ENCODE data around the gene STK24. TPM values are rescaled to one million over a fixed set of nuclear protein-coding genes. Genes with fewer than 3 reads are reported as not detected.

The STK24 gene
- total RNA-seq, 1 donor from 2014 or later, result 168 TPM

DNA sequence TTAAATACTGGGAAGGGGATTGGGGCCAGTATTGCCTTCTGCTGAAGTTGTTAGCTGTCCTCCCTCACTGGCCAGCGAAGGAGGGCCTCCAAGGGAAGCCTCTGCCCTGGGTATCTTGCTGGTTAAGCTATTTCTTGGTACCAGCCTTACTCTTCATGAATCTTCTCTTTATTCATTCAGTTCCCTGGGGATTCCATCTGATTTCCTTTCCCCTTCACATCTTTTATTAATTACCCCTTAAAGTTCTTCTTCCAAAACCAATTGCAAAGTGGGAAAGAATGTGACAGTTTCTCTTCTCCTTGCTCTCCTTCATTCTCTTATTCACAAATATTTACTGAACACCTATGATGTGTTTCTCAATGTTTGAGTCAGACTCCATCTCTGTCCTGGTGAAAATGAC, 36.7 kb upstream of the STK24 start:
- no peak for DNase-seq (ENCODE audit: low read depth)
- Histone ChIP-seq H3K27me3 (ENCODE audit: control insufficient read depth, insufficient read depth, low read length) (peaks cover 2% of the 10 kb centered on the region), H3K36me3 (ENCODE audit: control insufficient read depth, insufficient read depth, low read length) (no peaks in the 10 kb centered on the region), H3K4me3 (ENCODE audit: low read depth, low read length) (no peak overlapping the region)
- no peak for FAIRE-seq
- TF ChIP-seq, protein P1, sequence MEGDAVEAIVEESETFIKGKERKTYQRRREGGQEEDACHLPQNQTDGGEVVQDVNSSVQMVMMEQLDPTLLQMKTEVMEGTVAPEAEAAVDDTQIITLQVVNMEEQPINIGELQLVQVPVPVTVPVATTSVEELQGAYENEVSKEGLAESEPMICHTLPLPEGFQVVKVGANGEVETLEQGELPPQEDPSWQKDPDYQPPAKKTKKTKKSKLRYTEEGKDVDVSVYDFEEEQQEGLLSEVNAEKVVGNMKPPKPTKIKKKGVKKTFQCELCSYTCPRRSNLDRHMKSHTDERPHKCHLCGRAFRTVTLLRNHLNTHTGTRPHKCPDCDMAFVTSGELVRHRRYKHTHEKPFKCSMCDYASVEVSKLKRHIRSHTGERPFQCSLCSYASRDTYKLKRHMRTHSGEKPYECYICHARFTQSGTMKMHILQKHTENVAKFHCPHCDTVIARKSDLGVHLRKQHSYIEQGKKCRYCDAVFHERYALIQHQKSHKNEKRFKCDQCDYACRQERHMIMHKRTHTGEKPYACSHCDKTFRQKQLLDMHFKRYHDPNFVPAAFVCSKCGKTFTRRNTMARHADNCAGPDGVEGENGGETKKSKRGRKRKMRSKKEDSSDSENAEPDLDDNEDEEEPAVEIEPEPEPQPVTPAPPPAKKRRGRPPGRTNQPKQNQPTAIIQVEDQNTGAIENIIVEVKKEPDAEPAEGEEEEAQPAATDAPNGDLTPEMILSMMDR (IDR thresholded peaks at IDR 0.05; ENCODE audit: insufficient read depth, low read length, severe bottlenecking), result no peak

- FAIRE-seq (no peak), DNase-seq (ENCODE audit: low read depth) (no peak)
- H3K36me3 ChIP-seq (ENCODE audit: control insufficient read depth, insufficient read depth, low read length), result no peaks in the 10 kb centered on the region
- TF ChIP-seq, protein P1 (IDR thresholded peaks at IDR 0.05; ENCODE audit: insufficient read depth, low read length, severe bottlenecking), result no peak
- no peak overlapping the region for H3K4me3 ChIP-seq (ENCODE audit: low read depth, low read length)
- peaks cover 2% of the 10 kb centered on the region for H3K27me3 ChIP-seq (ENCODE audit: control insufficient read depth, insufficient read depth, low read length)
These were observed 32.8 kb upstream of the STK24 start for GRCh38 chr13:98609756-98610155.

DNA sequence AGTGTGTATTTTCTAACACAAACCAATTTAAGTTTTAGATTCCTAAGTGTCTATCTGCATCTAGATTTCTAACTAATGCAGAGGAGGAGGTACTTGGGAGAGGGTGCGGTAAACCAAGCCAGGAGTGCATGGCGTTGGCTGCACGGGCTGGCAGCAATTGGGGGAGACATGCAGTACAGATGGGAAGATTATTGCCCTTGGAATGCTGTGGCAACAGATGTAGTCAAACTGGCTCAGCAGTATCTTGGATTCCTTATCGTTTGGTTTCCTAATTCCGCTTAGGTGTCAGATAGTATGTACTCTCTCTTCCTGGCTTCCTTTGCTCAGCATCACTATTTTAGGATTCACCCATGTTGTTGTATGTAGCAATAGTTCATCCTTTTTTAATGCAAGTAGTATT, 29.4 kb upstream of the STK24 start:
- Histone ChIP-seq H3K27me3 (ENCODE audit: control insufficient read depth, insufficient read depth, low read length) (peaks cover 2% of the 10 kb centered on the region), H3K4me3 (ENCODE audit: low read depth, low read length) (no peak overlapping the region), H3K36me3 (ENCODE audit: control insufficient read depth, insufficient read depth, low read length) (no peaks in the 10 kb centered on the region)
- TF ChIP-seq, protein P1 (IDR thresholded peaks at IDR 0.05; ENCODE audit: insufficient read depth, low read length, severe bottlenecking), result no peak
- FAIRE-seq, result no peak
- no peak for DNase-seq (ENCODE audit: low read depth)

DNA sequence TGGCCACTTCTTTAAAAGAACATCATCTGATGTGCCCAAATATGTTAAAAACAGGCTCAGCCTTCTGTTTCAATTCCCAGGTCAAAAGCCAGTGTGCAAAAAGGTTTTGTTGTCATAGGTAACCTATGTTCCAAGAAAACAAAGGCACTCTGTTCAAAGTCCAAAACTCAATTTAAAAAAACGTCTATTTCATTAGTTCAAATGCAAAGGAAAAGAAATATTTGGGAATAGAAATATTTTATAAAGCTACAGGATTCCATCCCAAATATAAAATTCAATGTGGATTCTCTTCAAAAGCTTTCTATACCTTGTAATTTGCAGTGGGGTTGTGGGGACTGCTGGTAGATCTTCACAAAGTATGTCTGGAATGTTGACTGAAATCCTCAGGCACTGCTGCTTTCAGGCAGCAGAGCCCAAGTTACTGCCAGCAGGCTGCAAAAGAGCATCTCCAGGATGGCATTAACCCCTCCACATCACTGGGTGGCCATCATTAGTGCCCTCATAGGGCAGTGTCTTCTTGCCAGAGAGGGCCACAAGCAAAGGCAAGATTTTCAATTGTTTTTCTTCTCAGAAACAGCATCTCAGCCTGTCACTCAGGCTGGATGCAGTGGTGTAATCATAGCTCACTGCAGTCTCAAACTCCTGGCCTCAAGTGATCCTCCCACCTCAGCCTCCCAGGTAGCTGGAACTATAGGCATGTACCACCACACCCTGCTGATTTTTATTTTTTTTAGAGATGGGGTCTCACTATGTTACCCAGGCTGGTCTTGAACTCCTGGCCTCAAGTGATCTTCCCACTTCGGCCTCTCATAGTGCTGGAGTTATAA, 22.8 kb upstream of the STK24 start:
- FAIRE-seq, result no peak

DNA sequence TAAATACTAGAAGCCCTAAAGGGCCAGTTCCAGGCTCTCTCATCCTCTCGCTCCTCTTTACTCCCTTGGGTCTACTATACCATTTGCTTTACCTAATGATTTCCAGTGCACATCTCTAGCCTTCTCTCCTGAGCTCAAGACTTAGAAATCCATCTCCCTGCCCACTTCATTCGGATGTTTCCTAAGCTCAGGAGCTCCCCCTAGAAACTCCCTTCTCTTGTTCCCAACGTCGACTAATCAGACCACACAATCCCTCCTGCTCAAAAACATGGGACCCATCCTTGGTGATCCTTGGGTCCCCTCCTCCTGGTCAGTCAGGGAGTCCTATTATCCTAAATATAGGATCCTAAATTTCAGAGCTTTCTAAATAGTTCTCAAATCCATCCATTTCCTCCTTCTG, 21.1 kb upstream of the STK24 start:
- DNase-seq (ENCODE audit: low read depth) (no peak), FAIRE-seq (no peak)
- TF ChIP-seq, protein P1 (IDR thresholded peaks at IDR 0.05; ENCODE audit: insufficient read depth, low read length, severe bottlenecking), result no peak
- Histone ChIP-seq H3K27me3 (ENCODE audit: control insufficient read depth, insufficient read depth, low read length) (no peaks in the 10 kb centered on the region), H3K36me3 (ENCODE audit: control insufficient read depth, insufficient read depth, low read length) (no peaks in the 10 kb centered on the region), H3K4me3 (ENCODE audit: low read depth, low read length) (no peak overlapping the region)

More for the DNA sequence above, 22.8 kb upstream of the STK24 start:
- no peaks in the 10 kb centered on the region for H3K36me3 ChIP-seq (ENCODE audit: control insufficient read depth, insufficient read depth, low read length)
- TF ChIP-seq, protein P1 (IDR thresholded peaks at IDR 0.05; ENCODE audit: insufficient read depth, low read length, severe bottlenecking), result no peak
- H3K4me3 ChIP-seq (ENCODE audit: low read depth, low read length), result no peak overlapping the region
- H3K27me3 ChIP-seq (ENCODE audit: control insufficient read depth, insufficient read depth, low read length), result no peaks in the 10 kb centered on the region
- no peak for DNase-seq (ENCODE audit: low read depth)

DNA sequence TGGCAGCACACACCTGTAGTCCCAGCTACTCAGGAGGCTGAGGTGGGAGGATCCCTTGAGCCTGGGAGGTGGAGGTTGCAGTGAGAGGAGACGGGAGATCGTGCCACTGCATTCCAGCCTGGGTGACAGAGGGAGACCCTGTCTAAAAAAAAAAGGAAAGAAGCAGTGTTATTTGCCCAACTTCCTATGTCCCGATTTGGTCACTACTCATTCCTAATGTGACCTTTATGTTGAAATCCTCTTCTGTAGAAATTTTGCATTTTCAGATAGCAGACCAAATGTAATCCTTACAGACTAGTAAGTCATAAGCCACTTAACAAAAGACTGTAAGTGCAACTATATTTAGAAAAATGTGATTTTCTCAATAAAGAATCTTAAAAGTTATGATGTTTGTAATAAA, 18.2 kb upstream of the STK24 start:
- Histone ChIP-seq H3K27me3 (ENCODE audit: control insufficient read depth, insufficient read depth, low read length) (no peaks in the 10 kb centered on the region), H3K36me3 (ENCODE audit: control insufficient read depth, insufficient read depth, low read length) (no peaks in the 10 kb centered on the region), H3K4me3 (ENCODE audit: low read depth, low read length) (no peak overlapping the region)
- DNase-seq (ENCODE audit: low read depth), result no peak
- FAIRE-seq, result no peak
- TF ChIP-seq, protein P1 (IDR thresholded peaks at IDR 0.05; ENCODE audit: insufficient read depth, low read length, severe bottlenecking), result no peak
